Measurements from ENCODE around the gene DHFR.

The DHFR gene

GRCh38 chr5:80629281-80629680, 25.5 kb downstream of the DHFR start:
- Histone ChIP-seq H3K36me3 (ENCODE audit: control insufficient read depth in 2 of 2, insufficient read depth in 2 of 2, low read length in 2 of 2) (peaks cover 0 to 10% of the 10 kb centered on the region in 2 donors), H3K9me3 (ENCODE audit: control insufficient read depth in 2 of 2, low read length in 2 of 2) (no peaks in the 10 kb centered on the region), H3K27ac (ENCODE audit: low read depth in 2 of 2, low read length in 2 of 2) (no peak overlapping the region)

GRCh38 chr5:80625230-80625629, 29.6 kb downstream of the DHFR start:
- peaks cover 0 to 5% of the 10 kb centered on the region in 2 donors for H3K4me1 ChIP-seq (ENCODE audit: control insufficient read depth in 2 of 2, insufficient read depth in 2 of 2, low read length in 2 of 2)
- no peak overlapping the region for H3K9ac ChIP-seq (ENCODE audit: low read depth in 1 of 2, low read length in 2 of 2)
- H3K9me3 ChIP-seq (ENCODE audit: control insufficient read depth in 2 of 2, low read length in 2 of 2) = no peaks in the 10 kb centered on the region
- H3K4me3 ChIP-seq (ENCODE audit: low read length in 2 of 2) = no peak overlapping the region
- no peaks in the 10 kb centered on the region for H3K27me3 ChIP-seq (ENCODE audit: control insufficient read depth in 2 of 2, insufficient read depth in 2 of 2, low read length in 2 of 2)
- no peak overlapping the region for H3K27ac ChIP-seq (ENCODE audit: low read depth in 2 of 2, low read length in 2 of 2)
- H3K36me3 ChIP-seq (ENCODE audit: control insufficient read depth in 2 of 2, insufficient read depth in 2 of 2, low read length in 2 of 2) = peaks cover 0 to 5% of the 10 kb centered on the region in 2 donors

More at GRCh38 chr5:80629281-80629680, 25.5 kb downstream of the DHFR start:
- Histone ChIP-seq H3K4me1 (ENCODE audit: control insufficient read depth in 2 of 2, insufficient read depth in 2 of 2, low read length in 2 of 2) (no peaks in the 10 kb centered on the region), H3K9ac (ENCODE audit: low read depth in 1 of 2, low read length in 2 of 2) (no peak overlapping the region), H3K27me3 (ENCODE audit: control insufficient read depth in 2 of 2, insufficient read depth in 2 of 2, low read length in 2 of 2) (no peaks in the 10 kb centered on the region), H3K4me3 (ENCODE audit: low read length in 2 of 2) (no peak overlapping the region)

- Histone ChIP-seq H3K4me1 (ENCODE audit: control insufficient read depth in 2 of 2, insufficient read depth in 2 of 2, low read length in 2 of 2) (peaks cover 0 to 5% of the 10 kb centered on the region in 2 donors), H3K36me3 (ENCODE audit: control insufficient read depth in 2 of 2, insufficient read depth in 2 of 2, low read length in 2 of 2) (no peaks in the 10 kb centered on the region), H3K9me3 (ENCODE audit: control insufficient read depth in 2 of 2, low read length in 2 of 2) (no peaks in the 10 kb centered on the region), H3K27me3 (ENCODE audit: control insufficient read depth in 2 of 2, insufficient read depth in 2 of 2, low read length in 2 of 2) (no peaks in the 10 kb centered on the region), H3K4me3 (ENCODE audit: low read length in 2 of 2) (no peak overlapping the region), H3K9ac (ENCODE audit: low read depth in 1 of 2, low read length in 2 of 2) (no peak overlapping the region), H3K27ac (ENCODE audit: low read depth in 2 of 2, low read length in 2 of 2) (peak overlapping the region in 1 of 2 donors; percentile 13)
Observed at GRCh38 chr5:80623999-80624398, 30.8 kb downstream of the DHFR start.

GRCh38 chr5:80622756-80623155, 32.0 kb downstream of the DHFR start:
- Histone ChIP-seq H3K36me3 (ENCODE audit: control insufficient read depth in 2 of 2, insufficient read depth in 2 of 2, low read length in 2 of 2) (no peaks in the 10 kb centered on the region), H3K27me3 (ENCODE audit: control insufficient read depth in 2 of 2, insufficient read depth in 2 of 2, low read length in 2 of 2) (no peaks in the 10 kb centered on the region), H3K9ac (ENCODE audit: low read depth in 1 of 2, low read length in 2 of 2) (no peak overlapping the region), H3K4me3 (ENCODE audit: low read length in 2 of 2) (no peak overlapping the region), H3K4me1 (ENCODE audit: control insufficient read depth in 2 of 2, insufficient read depth in 2 of 2, low read length in 2 of 2) (peaks cover 0 to 5% of the 10 kb centered on the region in 2 donors), H3K9me3 (ENCODE audit: control insufficient read depth in 2 of 2, low read length in 2 of 2) (no peaks in the 10 kb centered on the region), H3K27ac (ENCODE audit: low read depth in 2 of 2, low read length in 2 of 2) (no peak overlapping the region)

- H3K9me3 ChIP-seq (ENCODE audit: control insufficient read depth in 2 of 2, low read length in 2 of 2) = no peaks in the 10 kb centered on the region
- H3K27me3 ChIP-seq (ENCODE audit: control insufficient read depth in 2 of 2, insufficient read depth in 2 of 2, low read length in 2 of 2) = no peaks in the 10 kb centered on the region
- H3K36me3 ChIP-seq (ENCODE audit: control insufficient read depth in 2 of 2, insufficient read depth in 2 of 2, low read length in 2 of 2) = no peaks in the 10 kb centered on the region
- no peak overlapping the region for H3K27ac ChIP-seq (ENCODE audit: low read depth in 2 of 2, low read length in 2 of 2)
- H3K9ac ChIP-seq (ENCODE audit: low read depth in 1 of 2, low read length in 2 of 2) = no peak overlapping the region
- peaks cover 0 to 5% of the 10 kb centered on the region in 2 donors for H3K4me1 ChIP-seq (ENCODE audit: control insufficient read depth in 2 of 2, insufficient read depth in 2 of 2, low read length in 2 of 2)
- H3K4me3 ChIP-seq (ENCODE audit: low read length in 2 of 2) = no peak overlapping the region
Observed at GRCh38 chr5:80620211-80620610, 34.6 kb downstream of the DHFR start.

GRCh38 chr5:80619086-80619485, 35.7 kb downstream of the DHFR start:
- Histone ChIP-seq H3K9ac (ENCODE audit: low read depth in 1 of 2, low read length in 2 of 2) (no peak overlapping the region), H3K27me3 (ENCODE audit: control insufficient read depth in 2 of 2, insufficient read depth in 2 of 2, low read length in 2 of 2) (no peaks in the 10 kb centered on the region), H3K4me1 (ENCODE audit: control insufficient read depth in 2 of 2, insufficient read depth in 2 of 2, low read length in 2 of 2) (peaks cover 0 to 4% of the 10 kb centered on the region in 2 donors), H3K4me3 (ENCODE audit: low read length in 2 of 2) (no peak overlapping the region), H3K36me3 (ENCODE audit: control insufficient read depth in 2 of 2, insufficient read depth in 2 of 2, low read length in 2 of 2) (no peaks in the 10 kb centered on the region), H3K27ac (ENCODE audit: low read depth in 2 of 2, low read length in 2 of 2) (no peak overlapping the region), H3K9me3 (ENCODE audit: control insufficient read depth in 2 of 2, low read length in 2 of 2) (no peaks in the 10 kb centered on the region)

GRCh38 chr5:80618438-80618837, 36.3 kb downstream of the DHFR start:
- Histone ChIP-seq H3K36me3 (ENCODE audit: control insufficient read depth in 2 of 2, insufficient read depth in 2 of 2, low read length in 2 of 2) (no peaks in the 10 kb centered on the region), H3K27me3 (ENCODE audit: control insufficient read depth in 2 of 2, insufficient read depth in 2 of 2, low read length in 2 of 2) (no peaks in the 10 kb centered on the region), H3K27ac (ENCODE audit: low read depth in 2 of 2, low read length in 2 of 2) (no peak overlapping the region), H3K4me1 (ENCODE audit: control insufficient read depth in 2 of 2, insufficient read depth in 2 of 2, low read length in 2 of 2) (peaks cover 0 to under 1% of the 10 kb centered on the region in 2 donors), H3K4me3 (ENCODE audit: low read length in 2 of 2) (no peak overlapping the region), H3K9me3 (ENCODE audit: control insufficient read depth in 2 of 2, low read length in 2 of 2) (no peaks in the 10 kb centered on the region), H3K9ac (ENCODE audit: low read depth in 1 of 2, low read length in 2 of 2) (no peak overlapping the region)

GRCh38 chr5:80615266-80615914, 39.4 kb downstream of the DHFR start:
- no peak overlapping the region for H3K27ac ChIP-seq (ENCODE audit: low read depth in 2 of 2, low read length in 2 of 2)
- H3K4me3 ChIP-seq (ENCODE audit: low read length in 2 of 2) = no peak overlapping the region

GRCh38 chr5:80609692-80610091, 45.1 kb downstream of the DHFR start:
- Histone ChIP-seq H3K4me3 (ENCODE audit: low read length in 2 of 2) (no peak overlapping the region), H3K9me3 (ENCODE audit: control insufficient read depth in 2 of 2, low read length in 2 of 2) (peaks cover 0 to 4% of the 10 kb centered on the region in 2 donors), H3K27ac (ENCODE audit: low read depth in 2 of 2, low read length in 2 of 2) (no peak overlapping the region), H3K36me3 (ENCODE audit: control insufficient read depth in 2 of 2, insufficient read depth in 2 of 2, low read length in 2 of 2) (no peaks in the 10 kb centered on the region), H3K27me3 (ENCODE audit: control insufficient read depth in 2 of 2, insufficient read depth in 2 of 2, low read length in 2 of 2) (no peaks in the 10 kb centered on the region), H3K9ac (ENCODE audit: low read depth in 1 of 2, low read length in 2 of 2) (no peak overlapping the region), H3K4me1 (ENCODE audit: control insufficient read depth in 2 of 2, insufficient read depth in 2 of 2, low read length in 2 of 2) (no peaks in the 10 kb centered on the region)

More at GRCh38 chr5:80615266-80615914, 39.4 kb downstream of the DHFR start:
- Histone ChIP-seq H3K27me3 (ENCODE audit: control insufficient read depth in 2 of 2, insufficient read depth in 2 of 2, low read length in 2 of 2) (no peaks in the 10 kb centered on the region), H3K9me3 (ENCODE audit: control insufficient read depth in 2 of 2, low read length in 2 of 2) (no peaks in the 10 kb centered on the region), H3K9ac (ENCODE audit: low read depth in 1 of 2, low read length in 2 of 2) (no peak overlapping the region), H3K36me3 (ENCODE audit: control insufficient read depth in 2 of 2, insufficient read depth in 2 of 2, low read length in 2 of 2) (no peaks in the 10 kb centered on the region), H3K4me1 (ENCODE audit: control insufficient read depth in 2 of 2, insufficient read depth in 2 of 2, low read length in 2 of 2) (no peaks in the 10 kb centered on the region)

- Histone ChIP-seq H3K4me3 (ENCODE audit: low read length in 2 of 2) (no peak overlapping the region), H3K27me3 (ENCODE audit: control insufficient read depth in 2 of 2, insufficient read depth in 2 of 2, low read length in 2 of 2) (no peaks in the 10 kb centered on the region), H3K27ac (ENCODE audit: low read depth in 2 of 2, low read length in 2 of 2) (no peak overlapping the region), H3K9me3 (ENCODE audit: control insufficient read depth in 2 of 2, low read length in 2 of 2) (peaks cover 0 to 4% of the 10 kb centered on the region in 2 donors), H3K9ac (ENCODE audit: low read depth in 1 of 2, low read length in 2 of 2) (no peak overlapping the region), H3K36me3 (ENCODE audit: control insufficient read depth in 2 of 2, insufficient read depth in 2 of 2, low read length in 2 of 2) (no peaks in the 10 kb centered on the region), H3K4me1 (ENCODE audit: control insufficient read depth in 2 of 2, insufficient read depth in 2 of 2, low read length in 2 of 2) (no peaks in the 10 kb centered on the region)
Observed at GRCh38 chr5:80608731-80609130, 46.1 kb downstream of the DHFR start.

All from mucosa of rectum (tissue), 2 donors.